ENCODE data around the gene ZBTB3. TPM values are rescaled to one million over a fixed set of nuclear protein-coding genes. Genes with fewer than 3 reads are reported as not detected.
"Not testable (repeated sequence)": the region's sequence is repeated elsewhere in the genome, so short reads cannot be mapped to it uniquely, and the experiment has no call there.

The ZBTB3 gene
- total and polyA plus RNA-seq, 4 donors = 1.5 to 6.4 (median 4.2) TPM

DNA sequence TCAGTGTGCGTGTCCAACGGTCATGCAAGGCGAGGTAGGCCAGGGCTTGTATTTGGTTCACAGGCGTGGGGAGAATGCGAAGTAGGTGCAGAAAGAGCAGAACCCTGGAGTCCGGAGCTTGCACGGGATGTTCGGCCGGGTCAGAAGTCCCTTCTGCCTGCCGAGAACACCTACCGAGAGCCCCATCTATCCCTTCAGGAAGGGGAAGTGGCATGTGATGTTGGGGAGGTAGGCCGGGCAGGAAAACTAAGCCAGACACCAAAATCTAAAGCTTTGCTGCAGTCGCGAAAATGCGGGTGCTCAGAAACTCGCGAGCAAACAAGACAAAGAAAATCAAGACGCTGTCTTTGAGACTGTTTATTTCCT lies 16.8 kb upstream of the ZBTB3 start:
- peak overlapping the region; percentile 66 to 70 (median 68) for H3K4me3 ChIP-seq (ENCODE audit: low read depth in 1 of 3, low read length in 3 of 3)
- H3K27me3 ChIP-seq (ENCODE audit: control insufficient read depth in 4 of 4, insufficient read depth in 4 of 4, low read length in 3 of 4) = no peaks in the 10 kb centered on the region
- no peak for TF ChIP-seq HNF4G (IDR thresholded peaks at IDR 0.05)
- TF ChIP-seq FOXA1 (IDR thresholded peaks at IDR 0.05) = no peak
- TF ChIP-seq GABPA (IDR thresholded peaks at IDR 0.05 in 1 of 2, conservative IDR thresholded peaks at IDR 0.05 in 1 of 2) = peak in 1 of 2 donors; percentile 41
- no peak for TF ChIP-seq EGR1 (IDR thresholded peaks at IDR 0.05; ENCODE audit: low read depth in 2 of 2)
- TF ChIP-seq MAX (IDR thresholded peaks at IDR 0.05) = no peak
- TF ChIP-seq YY1 (IDR thresholded peaks at IDR 0.05) = no peak
- WGBS = under 1% methylated on average over 18 of the region's 18 CpGs
- peak; percentile 51 for DNase-seq (ENCODE audit: low spot score)
- peaks cover 4 to 23% (median 17%) of the 10 kb centered on the region in 4 donors for H3K4me1 ChIP-seq (ENCODE audit: control insufficient read depth in 4 of 4, insufficient read depth in 4 of 4, low read length in 3 of 4)
- H3K9me3 ChIP-seq (ENCODE audit: control insufficient read depth in 4 of 4, low read length in 3 of 4) = no peaks in the 10 kb centered on the region
- H3K9ac ChIP-seq (ENCODE audit: low read depth in 1 of 2, low read length in 2 of 2) = peak overlapping the region; percentile 35 to 57
- H3K27ac ChIP-seq (ENCODE audit: low read depth in 1 of 2, low read length in 2 of 2) = peak overlapping the region; percentile 94
- peaks cover 2 to 23% (median 11%) of the 10 kb centered on the region in 4 donors for H3K36me3 ChIP-seq (ENCODE audit: control insufficient read depth in 4 of 4, insufficient read depth in 3 of 4, low read depth in 1 of 4, low read length in 3 of 4)

GRCh38 chr11:62760867-62761227 lies 6.9 kb upstream of the ZBTB3 start:
- Histone ChIP-seq H3K4me1 (ENCODE audit: control insufficient read depth in 4 of 4, insufficient read depth in 4 of 4, low read length in 3 of 4) (peaks cover 0 to 14% (median 12%) of the 10 kb centered on the region in 4 donors), H3K4me3 (ENCODE audit: low read depth in 1 of 3, low read length in 3 of 3) (peak overlapping the region in 1 of 3 donors; percentile 14)
- not testable (repeated sequence) for H3K9me3 ChIP-seq (ENCODE audit: control insufficient read depth in 4 of 4, low read length in 3 of 4); H3K36me3 ChIP-seq (ENCODE audit: control insufficient read depth in 4 of 4, insufficient read depth in 3 of 4, low read depth in 1 of 4, low read length in 3 of 4); H3K27ac ChIP-seq (ENCODE audit: low read depth in 1 of 2, low read length in 2 of 2); DNase-seq (ENCODE audit: low spot score); H3K27me3 ChIP-seq (ENCODE audit: control insufficient read depth in 4 of 4, insufficient read depth in 4 of 4, low read length in 3 of 4); H3K9ac ChIP-seq (ENCODE audit: low read depth in 1 of 2, low read length in 2 of 2)
- WGBS = 35% methylated on average over 9 of the region's 9 CpGs

DNA sequence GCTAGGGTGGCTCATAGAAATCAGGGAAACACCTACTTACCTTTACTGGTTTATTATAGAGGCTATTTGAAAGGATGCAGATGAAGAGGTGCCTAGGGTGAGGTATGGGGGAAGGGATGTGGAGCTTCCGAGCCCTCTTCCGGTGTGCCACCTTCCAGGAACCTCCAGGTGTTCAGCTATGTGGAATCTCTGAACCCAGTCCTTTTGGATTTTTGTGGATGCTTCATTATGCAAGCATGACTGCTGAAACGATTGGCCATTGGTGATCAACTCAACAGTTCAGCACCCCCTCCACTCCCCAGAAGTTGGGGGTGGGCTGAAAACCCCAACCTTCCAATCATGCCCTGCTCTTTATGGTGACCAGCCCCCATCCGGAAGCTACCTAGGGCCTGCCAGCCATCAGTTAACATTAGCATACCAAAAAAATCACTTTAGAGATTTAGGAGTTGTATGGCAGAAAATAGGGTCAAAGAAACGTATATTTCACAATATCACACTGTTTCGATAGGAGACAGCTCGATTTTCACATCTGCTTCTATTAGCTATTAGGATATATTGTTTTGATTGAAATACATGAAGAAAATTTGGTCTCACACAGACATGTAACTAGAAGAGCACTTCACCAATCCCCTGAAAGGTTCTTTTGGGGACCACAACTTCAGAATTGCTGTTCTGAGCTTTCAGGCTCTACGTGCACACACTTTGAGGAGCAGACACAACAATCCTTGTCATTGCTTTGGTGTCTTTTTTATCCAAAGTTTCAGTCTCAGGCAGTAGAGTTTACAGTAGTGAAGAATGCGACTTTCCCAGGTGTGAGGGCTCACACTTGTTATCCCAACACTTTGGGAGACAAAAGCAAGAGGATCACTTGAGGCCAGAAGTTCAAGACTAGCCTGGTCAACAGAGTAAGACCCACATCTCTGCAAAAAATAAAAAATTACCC lies 4.2 kb upstream of the ZBTB3 start:
- H3K4me3 ChIP-seq (ENCODE audit: low read depth in 1 of 3, low read length in 3 of 3) = no peak overlapping the region
- TF ChIP-seq SP1 (IDR thresholded peaks at IDR 0.05) = no peak
- no peak for TF ChIP-seq MAX (IDR thresholded peaks at IDR 0.05)
- no peak for TF ChIP-seq FOXA2 (IDR thresholded peaks at IDR 0.05)
- TF ChIP-seq, protein P1, sequence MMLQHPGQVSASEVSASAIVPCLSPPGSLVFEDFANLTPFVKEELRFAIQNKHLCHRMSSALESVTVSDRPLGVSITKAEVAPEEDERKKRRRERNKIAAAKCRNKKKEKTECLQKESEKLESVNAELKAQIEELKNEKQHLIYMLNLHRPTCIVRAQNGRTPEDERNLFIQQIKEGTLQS (IDR thresholded peaks at IDR 0.05) = no peak
- no peak for TF ChIP-seq NR2F2 (IDR thresholded peaks at IDR 0.05)
- no peak for TF ChIP-seq CTCF (IDR thresholded peaks at IDR 0.05; ENCODE audit: low read depth, low read length, missing input control)
- no peak for TF ChIP-seq HNF4A (conservative IDR thresholded peaks at IDR 0.05)
- no peak for TF ChIP-seq TAF1 (conservative IDR thresholded peaks at IDR 0.05)
- no peak for TF ChIP-seq RAD21 (IDR thresholded peaks at IDR 0.05)
- TF ChIP-seq RXRA (IDR thresholded peaks at IDR 0.05) = no peak
- TF ChIP-seq, protein P2, sequence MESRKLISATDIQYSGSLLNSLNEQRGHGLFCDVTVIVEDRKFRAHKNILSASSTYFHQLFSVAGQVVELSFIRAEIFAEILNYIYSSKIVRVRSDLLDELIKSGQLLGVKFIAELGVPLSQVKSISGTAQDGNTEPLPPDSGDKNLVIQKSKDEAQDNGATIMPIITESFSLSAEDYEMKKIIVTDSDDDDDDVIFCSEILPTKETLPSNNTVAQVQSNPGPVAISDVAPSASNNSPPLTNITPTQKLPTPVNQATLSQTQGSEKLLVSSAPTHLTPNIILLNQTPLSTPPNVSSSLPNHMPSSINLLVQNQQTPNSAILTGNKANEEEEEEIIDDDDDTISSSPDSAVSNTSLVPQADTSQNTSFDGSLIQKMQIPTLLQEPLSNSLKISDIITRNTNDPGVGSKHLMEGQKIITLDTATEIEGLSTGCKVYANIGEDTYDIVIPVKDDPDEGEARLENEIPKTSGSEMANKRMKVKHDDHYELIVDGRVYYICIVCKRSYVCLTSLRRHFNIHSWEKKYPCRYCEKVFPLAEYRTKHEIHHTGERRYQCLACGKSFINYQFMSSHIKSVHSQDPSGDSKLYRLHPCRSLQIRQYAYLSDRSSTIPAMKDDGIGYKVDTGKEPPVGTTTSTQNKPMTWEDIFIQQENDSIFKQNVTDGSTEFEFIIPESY (IDR thresholded peaks at IDR 0.05) = no peak
- TF ChIP-seq GABPA (IDR thresholded peaks at IDR 0.05 in 1 of 2, conservative IDR thresholded peaks at IDR 0.05 in 1 of 2) = no peak
- TF ChIP-seq YY1 (IDR thresholded peaks at IDR 0.05) = no peak
- TF ChIP-seq REST (IDR thresholded peaks at IDR 0.05) = no peak
- no peak for TF ChIP-seq JUND (IDR thresholded peaks at IDR 0.05)
- no peak for TF ChIP-seq FOXA1 (IDR thresholded peaks at IDR 0.05)
- TF ChIP-seq EGR1 (IDR thresholded peaks at IDR 0.05; ENCODE audit: low read depth in 2 of 2) = no peak
- TF ChIP-seq HNF4G (IDR thresholded peaks at IDR 0.05) = no peak
- H3K4me1 ChIP-seq (ENCODE audit: control insufficient read depth in 4 of 4, insufficient read depth in 4 of 4, low read length in 3 of 4) = peaks cover 3 to 21% (median 18%) of the 10 kb centered on the region in 4 donors
- 77% methylated on average over 9 of the region's 9 CpGs for WGBS
- DNase-seq (ENCODE audit: low spot score) = no peak
- no peaks in the 10 kb centered on the region for H3K9me3 ChIP-seq (ENCODE audit: control insufficient read depth in 4 of 4, low read length in 3 of 4)
- no peak overlapping the region for H3K9ac ChIP-seq (ENCODE audit: low read depth in 1 of 2, low read length in 2 of 2)
- no peaks in the 10 kb centered on the region for H3K36me3 ChIP-seq (ENCODE audit: control insufficient read depth in 4 of 4, insufficient read depth in 3 of 4, low read depth in 1 of 4, low read length in 3 of 4)
- H3K27ac ChIP-seq (ENCODE audit: low read depth in 1 of 2, low read length in 2 of 2) = no peak overlapping the region
- H3K27me3 ChIP-seq (ENCODE audit: control insufficient read depth in 4 of 4, insufficient read depth in 4 of 4, low read length in 3 of 4) = no peaks in the 10 kb centered on the region
